ENCODE data around the gene DDX49. TPM values are rescaled to one million over a fixed set of nuclear protein-coding genes. Genes with fewer than 3 reads are reported as not detected.

The DDX49 gene
- total and polyA plus RNA-seq, 2 experiments from 2014 or later: 48.5 to 57.6 TPM

DNA sequence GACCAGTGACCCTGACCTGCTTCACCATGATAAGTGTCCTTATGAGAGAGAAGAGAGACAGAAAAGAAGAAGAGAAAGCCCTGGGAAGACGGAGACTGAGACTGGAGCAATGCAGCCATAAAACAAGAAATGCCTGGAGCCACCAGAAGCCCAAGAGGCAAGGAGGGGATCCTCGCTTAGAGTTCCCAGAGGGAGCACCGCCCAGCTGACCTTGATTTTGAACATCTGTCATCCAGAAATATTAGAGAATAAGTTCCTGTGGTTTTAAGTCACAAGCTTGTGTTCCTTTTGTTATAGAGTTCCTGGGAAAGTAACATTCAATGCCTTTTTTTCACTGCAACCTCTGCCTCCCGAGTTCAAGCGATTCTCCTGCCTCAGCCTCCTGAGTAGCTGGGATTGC, 43.8 kb upstream of the DDX49 start:
- H3K27me3 ChIP-seq: no peaks in the 10 kb centered on the region

DNA sequence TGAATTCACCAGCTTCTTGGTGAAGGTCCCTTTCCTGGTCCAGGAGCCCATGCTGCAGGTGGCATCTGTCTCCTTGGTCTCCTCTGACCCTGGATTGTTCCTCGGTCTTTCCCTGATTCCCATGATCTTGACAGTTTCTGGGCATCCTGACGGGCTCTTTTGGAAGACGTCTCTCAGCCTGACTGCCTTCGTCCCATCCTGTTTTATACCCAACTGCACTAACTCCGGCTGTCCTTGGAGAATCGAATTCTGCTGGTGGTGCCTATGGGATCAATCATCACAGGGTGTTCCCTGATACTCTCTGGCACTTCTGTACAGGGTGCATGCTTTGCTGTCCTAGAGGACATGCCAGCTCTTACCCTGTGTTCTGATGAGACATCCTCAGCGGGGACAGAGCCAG, 42.6 kb upstream of the DDX49 start:
- DNase-seq (ENCODE audit: low read depth in 1 of 2, low spot score in 1 of 2): no peak
- H3K9me3 ChIP-seq (ENCODE audit: low read depth): no peaks in the 10 kb centered on the region
- TF ChIP-seq, protein P1, sequence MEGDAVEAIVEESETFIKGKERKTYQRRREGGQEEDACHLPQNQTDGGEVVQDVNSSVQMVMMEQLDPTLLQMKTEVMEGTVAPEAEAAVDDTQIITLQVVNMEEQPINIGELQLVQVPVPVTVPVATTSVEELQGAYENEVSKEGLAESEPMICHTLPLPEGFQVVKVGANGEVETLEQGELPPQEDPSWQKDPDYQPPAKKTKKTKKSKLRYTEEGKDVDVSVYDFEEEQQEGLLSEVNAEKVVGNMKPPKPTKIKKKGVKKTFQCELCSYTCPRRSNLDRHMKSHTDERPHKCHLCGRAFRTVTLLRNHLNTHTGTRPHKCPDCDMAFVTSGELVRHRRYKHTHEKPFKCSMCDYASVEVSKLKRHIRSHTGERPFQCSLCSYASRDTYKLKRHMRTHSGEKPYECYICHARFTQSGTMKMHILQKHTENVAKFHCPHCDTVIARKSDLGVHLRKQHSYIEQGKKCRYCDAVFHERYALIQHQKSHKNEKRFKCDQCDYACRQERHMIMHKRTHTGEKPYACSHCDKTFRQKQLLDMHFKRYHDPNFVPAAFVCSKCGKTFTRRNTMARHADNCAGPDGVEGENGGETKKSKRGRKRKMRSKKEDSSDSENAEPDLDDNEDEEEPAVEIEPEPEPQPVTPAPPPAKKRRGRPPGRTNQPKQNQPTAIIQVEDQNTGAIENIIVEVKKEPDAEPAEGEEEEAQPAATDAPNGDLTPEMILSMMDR (IDR thresholded peaks at IDR 0.05; ENCODE audit: low read depth, low read length): no peak
- H3K36me3 ChIP-seq: peaks cover 16% of the 10 kb centered on the region
- H3K4me1 ChIP-seq (ENCODE audit: low read depth): no peaks in the 10 kb centered on the region
- no peaks in the 10 kb centered on the region for H3K27me3 ChIP-seq
- H3K4me3 ChIP-seq: no peak overlapping the region
- no peak overlapping the region for H3K27ac ChIP-seq

More for the DNA sequence above, 43.8 kb upstream of the DDX49 start:
- TF ChIP-seq, protein P1 (IDR thresholded peaks at IDR 0.05; ENCODE audit: low read depth, low read length): no peak
- peaks cover 12% of the 10 kb centered on the region for H3K36me3 ChIP-seq
- no peak overlapping the region for H3K4me3 ChIP-seq
- DNase-seq (ENCODE audit: low read depth in 1 of 2, low spot score in 1 of 2): no peak
- peaks cover 3% of the 10 kb centered on the region for H3K4me1 ChIP-seq (ENCODE audit: low read depth)
- no peak overlapping the region for H3K27ac ChIP-seq
- no peaks in the 10 kb centered on the region for H3K9me3 ChIP-seq (ENCODE audit: low read depth)

DNA sequence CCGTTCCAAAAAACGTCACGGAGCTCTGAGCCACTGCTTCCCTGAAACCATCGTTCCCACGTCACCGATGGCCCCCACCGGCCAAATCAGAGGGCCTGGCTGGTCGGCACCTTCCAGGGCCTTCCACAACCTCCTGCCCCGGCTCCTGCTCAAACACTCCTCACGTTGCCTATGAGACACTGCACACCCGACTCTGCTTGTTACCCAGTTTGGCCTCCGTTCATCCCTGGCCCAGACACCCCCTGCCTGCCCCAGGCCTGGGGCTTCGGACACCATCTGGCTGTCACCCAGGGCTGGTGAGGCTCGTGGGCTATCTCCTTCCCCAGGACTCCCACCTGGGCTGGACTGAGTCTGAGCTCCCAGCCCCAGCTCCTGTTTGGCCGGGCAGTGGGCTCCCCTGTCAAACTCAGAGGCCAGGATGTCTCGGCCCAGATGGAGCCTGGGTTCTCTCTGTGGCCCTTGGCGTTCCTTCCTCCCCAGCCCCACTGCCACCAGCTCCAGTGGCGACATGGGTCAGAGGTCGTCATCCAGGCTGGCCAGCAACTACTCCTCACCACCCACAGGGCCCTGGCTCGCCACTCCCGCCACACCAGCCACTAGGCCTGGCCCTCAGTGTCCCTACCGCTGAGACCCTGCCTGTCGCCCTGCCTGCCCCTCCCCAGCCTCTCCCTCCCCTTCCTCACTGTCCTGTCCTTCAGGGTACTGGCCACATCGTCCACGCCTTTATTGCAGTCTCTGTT, 41.3 kb upstream of the DDX49 start:
- no peaks in the 10 kb centered on the region for H3K4me1 ChIP-seq (ENCODE audit: low read depth)
- H3K27ac ChIP-seq: no peak overlapping the region
- TF ChIP-seq, protein P1 (IDR thresholded peaks at IDR 0.05; ENCODE audit: low read depth, low read length): no peak
- H3K36me3 ChIP-seq: peaks cover 27% of the 10 kb centered on the region
- DNase-seq (ENCODE audit: low read depth in 1 of 2, low spot score in 1 of 2): no peak
- H3K9me3 ChIP-seq (ENCODE audit: low read depth): no peaks in the 10 kb centered on the region
- H3K4me3 ChIP-seq: no peak overlapping the region
- H3K27me3 ChIP-seq: no peaks in the 10 kb centered on the region

DNA sequence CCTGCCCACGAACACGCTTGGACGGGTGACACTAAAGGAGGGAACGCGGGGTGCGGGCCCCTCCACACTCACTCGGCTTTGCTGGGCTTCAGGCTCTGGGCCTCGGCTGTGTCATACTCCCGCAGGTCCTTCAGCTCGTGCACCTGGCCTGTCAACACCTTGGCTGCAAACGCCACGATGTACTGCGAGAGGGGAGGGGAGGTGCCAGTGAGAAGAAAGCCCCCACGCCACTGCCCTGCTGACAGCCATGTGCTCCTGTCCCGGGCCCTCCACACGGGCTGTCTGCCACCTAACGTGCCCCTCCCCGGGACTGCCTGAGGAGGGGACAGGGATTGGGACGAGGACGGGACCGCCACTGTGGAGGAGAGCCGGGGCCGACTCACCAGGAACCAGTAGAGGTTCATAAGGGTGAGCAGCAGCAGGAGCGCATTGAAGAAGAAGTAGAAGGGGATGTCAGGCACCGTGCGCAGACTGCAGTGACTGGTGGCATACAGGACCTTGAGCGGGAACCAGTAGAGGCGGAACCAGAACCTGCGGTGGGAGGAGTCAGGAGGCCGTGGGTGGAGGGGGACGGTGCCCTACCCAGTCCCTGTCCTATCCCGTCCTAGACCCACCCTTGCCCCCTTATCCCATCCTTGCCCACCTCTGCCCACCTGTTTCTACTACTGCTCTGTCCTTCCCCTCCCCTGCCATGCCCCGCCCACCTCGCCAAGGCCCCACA, 40.5 kb upstream of the DDX49 start:
- Histone ChIP-seq H3K4me3 (no peak overlapping the region), H3K36me3 (peaks cover 32% of the 10 kb centered on the region), H3K27me3 (no peaks in the 10 kb centered on the region), H3K9me3 (ENCODE audit: low read depth) (no peaks in the 10 kb centered on the region), H3K27ac (no peak overlapping the region), H3K4me1 (ENCODE audit: low read depth) (no peaks in the 10 kb centered on the region)
- TF ChIP-seq, protein P1 (IDR thresholded peaks at IDR 0.05; ENCODE audit: low read depth, low read length): no peak
- no peak for DNase-seq (ENCODE audit: low read depth in 1 of 2, low spot score in 1 of 2)

DNA sequence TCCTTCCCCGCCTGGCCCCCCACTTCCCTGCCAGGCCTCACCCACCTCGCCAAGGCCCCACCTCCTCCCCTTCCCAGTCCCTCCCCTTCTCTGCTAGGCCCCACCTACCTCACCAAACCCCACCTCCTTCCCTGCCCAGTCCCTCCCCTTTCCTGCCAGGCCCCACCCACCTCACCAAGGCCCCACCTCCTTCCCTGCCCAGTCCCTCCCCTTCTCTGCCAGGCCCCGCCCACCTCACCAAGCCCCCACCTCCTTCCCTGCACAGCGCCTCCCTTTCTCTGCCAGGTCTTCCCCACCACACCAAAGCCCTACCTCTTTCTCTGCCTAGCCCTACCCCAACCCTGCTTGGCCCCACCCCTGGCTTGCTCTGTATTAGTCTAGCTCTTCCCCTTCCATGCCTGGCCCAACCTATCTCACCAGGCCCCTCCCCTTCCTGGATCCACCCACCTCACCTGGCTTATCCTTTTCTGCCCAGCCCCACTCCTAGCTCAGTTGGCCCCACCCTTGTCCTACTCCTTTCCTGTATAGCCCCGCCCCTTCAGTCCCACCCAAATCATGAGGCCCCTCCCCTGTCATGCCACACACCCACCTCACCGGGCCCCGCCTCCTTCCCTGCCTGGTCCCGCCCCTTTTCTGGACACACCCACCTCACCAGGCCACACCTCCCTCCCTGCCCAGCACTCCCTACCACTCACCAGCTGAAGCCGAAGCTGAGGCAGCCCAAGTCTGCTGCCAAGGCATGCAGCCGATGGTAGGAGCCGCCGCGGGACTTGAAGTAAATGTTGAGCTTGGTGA, 39.7 kb upstream of the DDX49 start:
- no peak overlapping the region for H3K4me3 ChIP-seq
- no peaks in the 10 kb centered on the region for H3K4me1 ChIP-seq (ENCODE audit: low read depth)
- H3K9me3 ChIP-seq (ENCODE audit: low read depth): no peaks in the 10 kb centered on the region
- TF ChIP-seq, protein P1 (IDR thresholded peaks at IDR 0.05; ENCODE audit: low read depth, low read length): no peak
- no peak for DNase-seq (ENCODE audit: low read depth in 1 of 2, low spot score in 1 of 2)
- no peak overlapping the region for H3K27ac ChIP-seq
- H3K36me3 ChIP-seq: peaks cover 32% of the 10 kb centered on the region
- H3K27me3 ChIP-seq: no peaks in the 10 kb centered on the region
